Activated T-cell treated with anti-CD3 and anti-CD28 coated beads for 24 hours (primary cell): ENCODE measurements around the gene PRKRA.
"Not testable (repeated sequence)": the region's sequence is repeated elsewhere in the genome, so short reads cannot be mapped to it uniquely, and the experiment has no call there.

Source experiments
- DNase-seq: peaks from one replicate; pipeline ENCODE4 v3.0.0-alpha.2; 2020; ENCODE audit warnings: low read depth

PRKRA gene

GRCh38 chr2:178450774-178451525 lies at the start of gene PRKRA, which contains the start of gene PJVK:
Gene PRKRA, minus strand, starts transcription at chr2:178451175. Its CDS starts 145 bp downstream, at chr2:178451030.
Gene PJVK, plus strand, starts transcription at chr2:178451378. Its CDS starts 2,032 bp downstream, at chr2:178453410.
- DNase-seq: peak; percentile 94

GRCh38 chr2:178499640-178500039 lies 48.7 kb upstream of the PRKRA start:
- no peak for DNase-seq

GRCh38 chr2:178498137-178498536 lies 47.2 kb upstream of the PRKRA start:
- DNase-seq: no peak

DNA sequence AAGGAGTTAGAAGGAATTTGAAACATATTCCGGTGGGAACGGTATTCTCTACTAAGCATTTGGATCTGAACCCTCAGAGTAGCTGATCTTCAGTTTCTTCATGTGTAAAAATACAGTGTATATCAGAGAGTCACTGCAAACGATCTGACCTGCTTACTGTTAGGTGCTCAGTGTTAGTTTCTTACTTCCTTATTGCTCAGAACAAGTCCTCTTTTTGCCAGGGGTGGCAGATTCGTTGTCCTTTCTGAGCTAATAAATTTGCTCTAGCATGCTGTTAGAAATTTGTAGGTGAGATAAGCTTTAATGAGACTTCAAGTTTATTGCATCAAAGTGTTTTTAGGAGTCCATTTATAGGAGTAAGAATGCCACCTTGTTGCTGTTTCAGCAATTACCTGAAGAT lies 45.1 kb upstream of the PRKRA start:
- no peak for DNase-seq

- no peak for DNase-seq
Measured at GRCh38 chr2:178491612-178492011, 40.6 kb upstream of the PRKRA start.

DNA sequence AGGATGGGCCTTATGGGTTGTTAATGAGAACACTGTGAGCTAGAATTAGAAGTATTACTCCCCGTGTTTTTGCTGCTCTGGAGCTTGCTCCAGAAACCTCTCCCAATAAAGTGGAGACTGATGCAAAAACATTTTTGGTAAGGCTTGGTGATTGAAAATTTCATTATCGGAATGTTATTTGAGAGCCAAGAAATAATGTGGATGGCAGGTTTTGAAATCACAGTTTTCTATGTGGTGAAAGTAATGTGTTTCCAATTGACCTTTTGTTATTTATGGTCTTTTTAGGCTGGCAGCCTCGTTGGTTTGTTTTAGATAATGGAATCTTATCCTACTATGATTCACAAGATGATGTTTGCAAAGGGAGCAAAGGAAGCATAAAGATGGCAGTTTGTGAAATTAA lies 34.4 kb upstream of the PRKRA start:
- no peak for DNase-seq

DNA sequence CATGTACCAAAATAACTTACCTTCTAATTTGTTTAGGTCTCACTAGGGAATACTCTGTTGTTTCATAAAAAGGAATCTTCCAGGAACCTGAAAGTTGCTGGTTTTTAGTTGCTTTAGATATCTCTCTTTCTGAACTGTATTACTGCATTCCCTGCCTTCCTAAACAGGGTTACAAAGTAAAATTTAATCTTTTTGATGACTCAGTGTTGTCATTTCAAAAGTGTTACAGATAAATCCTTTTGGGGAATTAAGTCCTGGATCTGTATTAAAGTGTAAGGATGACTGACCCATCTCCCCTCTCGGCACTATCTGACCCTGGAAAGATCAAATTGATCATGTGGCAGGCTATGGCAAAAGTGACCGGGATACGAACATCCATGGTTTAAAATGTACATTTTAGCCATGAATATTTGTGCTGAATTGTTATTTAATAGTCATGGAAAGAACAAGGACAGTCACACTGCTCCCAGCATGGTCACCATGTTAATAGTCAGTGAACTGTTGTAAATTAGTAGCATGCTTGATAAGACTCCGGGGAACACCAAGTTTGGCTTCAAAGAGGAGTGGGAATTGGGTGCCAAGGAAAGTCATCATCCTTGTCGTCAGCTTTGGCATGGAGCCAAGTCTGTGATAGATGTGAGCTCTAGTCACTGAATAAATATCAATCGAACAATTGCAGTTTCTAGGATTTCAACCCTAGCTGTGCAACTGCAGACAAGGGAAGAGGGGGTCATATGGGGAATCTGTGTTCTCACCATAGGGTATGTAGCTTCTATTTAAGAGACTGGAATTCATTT lies 33.5 kb upstream of the PRKRA start:
- DNase-seq: no peak

- DNase-seq: no peak
Measured at GRCh38 chr2:178482437-178482836, 31.5 kb upstream of the PRKRA start.

DNA sequence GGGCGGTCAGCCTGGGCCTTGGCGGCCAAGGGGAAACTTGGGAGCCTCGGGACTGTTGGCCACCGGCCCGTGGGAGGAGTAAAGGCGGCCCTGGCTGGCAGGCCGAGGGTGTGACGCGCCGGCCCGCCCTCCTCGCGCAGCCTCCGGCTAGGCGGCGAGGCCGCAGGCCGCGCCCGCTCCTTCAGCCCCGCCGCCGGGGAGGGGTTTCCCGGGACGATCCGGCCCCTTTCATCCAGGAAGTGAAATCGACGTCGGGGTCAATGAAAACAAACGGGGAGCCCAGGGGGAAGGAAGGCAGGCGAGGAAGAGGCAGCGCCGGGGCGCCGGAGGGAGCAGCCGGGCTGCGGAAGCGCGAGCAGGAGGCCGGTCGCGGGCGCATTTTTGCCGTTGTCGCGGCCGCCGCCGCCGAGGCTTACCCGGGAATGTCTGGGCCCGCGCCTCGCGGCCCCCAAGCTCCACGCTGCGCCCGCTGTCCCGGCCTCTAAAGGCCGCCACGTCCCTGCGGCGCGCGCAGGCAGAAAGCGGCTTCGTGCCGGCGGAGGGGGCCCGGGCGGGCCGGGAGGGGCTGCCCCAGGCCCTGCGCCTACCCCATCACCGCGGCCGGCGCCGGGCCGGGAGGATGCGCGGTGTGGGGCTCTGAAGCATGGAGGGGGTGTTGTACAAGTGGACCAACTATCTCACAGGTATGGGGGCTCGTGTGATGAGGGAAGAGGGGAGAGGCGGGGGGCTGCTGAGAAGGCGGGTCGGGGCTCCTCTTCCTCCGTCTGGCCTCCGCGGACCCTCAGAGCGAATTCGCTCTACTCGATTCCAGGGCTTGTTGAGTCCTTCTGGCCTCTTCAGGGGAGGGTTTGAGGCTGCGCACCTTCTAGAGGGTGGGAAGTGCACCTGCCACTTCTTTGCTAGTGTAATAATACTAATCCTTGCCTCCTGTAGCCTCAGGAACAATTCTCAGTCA lies 29.5 kb upstream of the PRKRA start, which contains the start of gene PLEKHA3:
TSS of gene PLEKHA3 (plus strand) at position 231 of the 955 bp plus-strand sequence. CDS start at position 644, 413 bp downstream.
- peak; percentile 71 for DNase-seq

- DNase-seq: no peak
Measured at GRCh38 chr2:178479758-178480226, 28.8 kb upstream of the PRKRA start.

- DNase-seq: no peak
Measured at GRCh38 chr2:178479275-178479616, 28.3 kb upstream of the PRKRA start.

GRCh38 chr2:178478439-178479274 lies 27.7 kb upstream of the PRKRA start, which contains the start of gene FKBP7:
Gene FKBP7, minus strand, starts transcription at chr2:178478600. Its CDS starts 101 bp downstream, at chr2:178478499.
- DNase-seq: peak; percentile 71

DNA sequence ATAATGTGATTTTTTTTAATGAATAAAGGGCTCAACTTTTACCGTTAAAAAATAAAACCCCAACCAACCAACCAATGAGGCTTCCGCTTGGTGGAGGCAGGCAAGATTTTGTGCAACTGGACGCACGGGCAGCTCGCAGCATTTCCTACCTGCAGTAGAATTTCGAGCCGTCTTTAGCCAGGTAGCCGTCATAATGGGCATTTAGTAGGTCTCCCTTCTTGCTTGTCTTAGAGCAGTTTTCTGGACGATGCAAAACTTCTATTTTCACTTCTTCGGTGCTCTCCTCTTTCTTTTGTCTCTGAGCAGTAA lies 27.1 kb upstream of the PRKRA start:
- DNase-seq: no peak

DNA sequence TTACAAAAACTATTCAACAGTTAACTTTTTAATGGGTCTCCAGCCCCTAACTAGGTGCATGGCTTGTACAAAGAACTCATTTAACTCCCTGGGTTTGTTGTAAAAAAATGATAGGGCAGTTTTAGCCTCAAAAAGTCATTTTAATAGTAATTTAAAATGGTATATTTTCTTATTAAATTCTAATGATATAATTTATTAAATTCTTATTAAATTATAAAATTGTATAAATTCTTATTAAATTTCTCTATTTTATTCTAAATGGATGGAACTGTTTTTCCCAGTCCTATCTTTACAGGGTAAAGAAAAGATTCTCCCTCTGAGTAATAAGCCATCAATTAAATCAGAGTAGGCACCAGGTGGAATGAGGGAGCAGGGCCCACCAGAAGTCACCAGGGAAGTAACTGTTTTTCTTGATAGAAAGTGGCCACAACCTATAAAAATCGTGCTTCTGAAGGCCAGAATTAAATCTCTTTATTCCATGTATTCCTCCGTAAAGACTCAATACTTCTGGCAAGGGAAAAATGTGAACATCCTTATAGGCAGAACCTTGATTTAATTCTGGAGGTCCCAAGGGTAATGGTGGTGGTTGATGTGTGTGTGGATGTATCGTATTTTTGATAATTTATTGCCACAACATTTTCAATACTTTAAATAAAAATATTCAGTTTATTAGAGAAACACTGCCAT lies 26.6 kb upstream of the PRKRA start:
- DNase-seq: no peak

GRCh38 chr2:178476477-178476876 lies 25.5 kb upstream of the PRKRA start:
- DNase-seq: no peak

DNA sequence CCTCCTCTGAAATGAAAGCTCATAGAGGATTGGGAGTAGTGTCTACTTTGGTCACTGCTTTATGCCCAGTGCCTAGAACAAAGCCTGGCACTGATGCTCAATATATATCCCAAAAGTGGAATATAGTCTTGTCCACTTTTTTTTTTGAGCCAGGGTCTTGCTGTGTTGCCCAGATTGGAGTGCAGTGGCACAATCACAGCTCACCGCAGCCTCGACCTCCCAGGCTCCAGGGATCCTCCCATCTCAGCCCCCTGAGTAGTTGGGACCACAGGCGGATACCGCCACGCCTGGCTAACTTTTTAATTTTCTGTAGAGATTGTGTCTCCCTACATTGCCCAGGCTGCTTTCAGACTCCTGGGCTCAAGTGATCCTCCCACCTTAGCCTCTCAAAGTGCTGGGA lies 23.6 kb upstream of the PRKRA start:
- no peak for DNase-seq

DNA sequence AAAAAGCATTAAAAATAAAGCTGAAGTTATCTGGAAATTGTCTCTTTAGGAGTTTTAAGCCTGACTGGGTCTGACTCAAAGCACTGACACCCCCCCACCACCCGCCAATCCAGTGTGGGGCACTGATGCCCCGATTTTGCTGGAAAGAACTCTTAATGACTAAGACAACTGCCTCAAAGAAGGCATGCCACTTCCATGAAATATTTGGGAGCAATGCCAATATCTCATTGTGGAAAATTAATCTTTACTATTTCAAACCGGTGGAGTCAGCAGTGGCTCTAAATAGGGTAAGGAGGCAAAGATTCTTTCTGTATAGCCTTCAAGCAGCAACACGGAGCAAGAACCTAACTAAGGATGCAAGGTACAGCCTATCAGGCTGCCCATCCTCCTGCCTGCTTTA lies 23.0 kb upstream of the PRKRA start:
- no peak for DNase-seq

DNA sequence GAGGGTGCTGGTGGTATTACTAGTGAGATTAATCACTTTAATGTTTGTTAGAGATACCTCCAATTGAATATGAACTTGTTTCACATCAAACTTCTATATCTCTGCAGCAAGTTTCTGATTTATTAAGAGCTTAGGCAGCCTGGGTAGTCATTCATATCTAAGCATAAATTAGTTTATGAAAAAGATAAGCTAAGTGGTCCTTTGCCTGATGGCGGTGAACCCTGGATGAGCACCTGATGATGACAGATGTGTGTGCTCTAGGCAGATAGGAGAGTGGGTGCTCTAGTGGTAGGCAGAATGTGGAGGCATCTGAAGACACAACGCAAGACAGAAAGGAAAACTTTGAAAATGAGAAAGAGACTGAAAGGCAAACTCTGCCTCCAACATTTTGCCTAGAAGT lies 22.4 kb upstream of the PRKRA start:
- no peak for DNase-seq

DNA sequence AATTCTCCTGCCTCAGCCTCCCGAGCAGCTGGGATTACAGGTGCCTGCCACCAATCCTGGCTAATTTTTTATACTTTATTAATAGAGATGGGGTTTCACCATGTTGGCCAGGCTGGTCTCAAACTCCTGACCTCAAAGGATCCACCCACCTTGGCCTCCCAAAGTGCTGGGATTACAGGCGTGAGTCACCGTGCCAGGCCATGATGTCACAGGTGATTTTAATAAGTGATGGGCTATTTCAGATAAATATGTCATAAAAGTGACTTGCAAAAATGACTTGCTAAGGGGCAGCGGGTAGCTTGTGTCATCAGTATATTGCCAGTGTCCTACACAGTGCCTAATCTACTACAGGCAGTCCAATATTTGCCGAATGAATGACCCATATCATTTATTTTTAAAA lies 20.3 kb upstream of the PRKRA start:
- DNase-seq: not testable (repeated sequence)

GRCh38 chr2:178469219-178469849 lies 18.4 kb upstream of the PRKRA start:
- no peak for DNase-seq
